ENCODE data around the gene CNN2.

DNA sequence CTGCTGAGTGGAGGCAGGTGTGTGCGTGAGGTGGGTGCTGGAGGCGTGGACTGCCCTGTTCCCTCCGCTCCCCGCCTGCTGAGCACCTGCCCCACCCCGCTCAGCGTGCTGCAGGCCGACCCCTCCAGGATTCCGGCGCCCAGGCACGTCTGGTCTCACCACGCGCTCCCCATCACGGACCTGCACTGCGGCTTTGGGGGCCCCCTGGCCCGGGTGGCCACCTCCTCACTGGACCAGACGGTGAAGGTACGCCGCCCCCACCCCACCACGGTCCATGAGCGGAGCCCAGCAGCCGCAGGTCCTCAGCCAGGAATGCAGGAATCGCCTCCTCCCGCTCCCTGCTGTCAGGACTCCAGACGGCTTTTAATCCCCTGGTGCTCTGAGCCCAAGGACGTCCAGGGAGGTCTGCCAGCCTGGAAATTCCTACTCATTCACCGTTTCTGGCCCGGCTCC lies 36.3 kb upstream of the CNN2 start:
- TF ChIP-seq, protein P1, sequence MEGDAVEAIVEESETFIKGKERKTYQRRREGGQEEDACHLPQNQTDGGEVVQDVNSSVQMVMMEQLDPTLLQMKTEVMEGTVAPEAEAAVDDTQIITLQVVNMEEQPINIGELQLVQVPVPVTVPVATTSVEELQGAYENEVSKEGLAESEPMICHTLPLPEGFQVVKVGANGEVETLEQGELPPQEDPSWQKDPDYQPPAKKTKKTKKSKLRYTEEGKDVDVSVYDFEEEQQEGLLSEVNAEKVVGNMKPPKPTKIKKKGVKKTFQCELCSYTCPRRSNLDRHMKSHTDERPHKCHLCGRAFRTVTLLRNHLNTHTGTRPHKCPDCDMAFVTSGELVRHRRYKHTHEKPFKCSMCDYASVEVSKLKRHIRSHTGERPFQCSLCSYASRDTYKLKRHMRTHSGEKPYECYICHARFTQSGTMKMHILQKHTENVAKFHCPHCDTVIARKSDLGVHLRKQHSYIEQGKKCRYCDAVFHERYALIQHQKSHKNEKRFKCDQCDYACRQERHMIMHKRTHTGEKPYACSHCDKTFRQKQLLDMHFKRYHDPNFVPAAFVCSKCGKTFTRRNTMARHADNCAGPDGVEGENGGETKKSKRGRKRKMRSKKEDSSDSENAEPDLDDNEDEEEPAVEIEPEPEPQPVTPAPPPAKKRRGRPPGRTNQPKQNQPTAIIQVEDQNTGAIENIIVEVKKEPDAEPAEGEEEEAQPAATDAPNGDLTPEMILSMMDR (IDR thresholded peaks at IDR 0.05): no peak
- TF ChIP-seq POLR2A (IDR thresholded peaks at IDR 0.05): no peak

Data from lower leg skin (tissue), 3 donors.